ENCODE data around the gene ZNF491.
"Not testable (repeated sequence)": the region's sequence is repeated elsewhere in the genome, so short reads cannot be mapped to it uniquely, and the experiment has no call there.

ZNF491 gene

GRCh38 chr19:11798391-11799330 is at the start of gene ZNF491:
Gene ZNF491 (plus strand): TSS chr19:11798523. CDS start chr19:11805954, 7,431 bp downstream.
- DNase-seq = peak; percentile 73

GRCh38 chr19:11749751-11750150 is 48.6 kb upstream of the ZNF491 start:
- no peak for DNase-seq

GRCh38 chr19:11752244-11752736 is 46.0 kb upstream of the ZNF491 start:
- no peak for DNase-seq

- DNase-seq = no peak
These were observed 43.7 kb upstream of the ZNF491 start for GRCh38 chr19:11754663-11755062.

GRCh38 chr19:11756965-11757364 is 41.4 kb upstream of the ZNF491 start:
- DNase-seq = no peak

GRCh38 chr19:11759805-11760204 is 38.5 kb upstream of the ZNF491 start:
- no peak for DNase-seq

GRCh38 chr19:11763117-11763516 is 35.2 kb upstream of the ZNF491 start:
- DNase-seq = no peak

- DNase-seq = no peak
These were observed 34.7 kb upstream of the ZNF491 start for GRCh38 chr19:11763611-11764010.

- DNase-seq = peak; percentile 92
These were observed 31.4 kb upstream of the ZNF491 start, which contains the start of gene ZNF441 for GRCh38 chr19:11766597-11767591. Gene ZNF441 (plus strand): TSS chr19:11767000. CDS start chr19:11767194, 194 bp downstream.

GRCh38 chr19:11767633-11768133 is 30.6 kb upstream of the ZNF491 start:
- DNase-seq = peak; percentile 17

- DNase-seq = no peak
These were observed 28.3 kb upstream of the ZNF491 start for GRCh38 chr19:11769995-11770394.

GRCh38 chr19:11771520-11771919 is 26.8 kb upstream of the ZNF491 start:
- not testable (repeated sequence) for DNase-seq

GRCh38 chr19:11776669-11777068 is 21.7 kb upstream of the ZNF491 start:
- DNase-seq = not testable (repeated sequence)

- DNase-seq = no peak
These were observed 17.8 kb upstream of the ZNF491 start for GRCh38 chr19:11780431-11781020.

GRCh38 chr19:11781295-11782057 is 16.8 kb upstream of the ZNF491 start:
- DNase-seq = no peak

GRCh38 chr19:11783767-11784166 is 14.6 kb upstream of the ZNF491 start:
- no peak for DNase-seq

- no peak for DNase-seq
These were observed 14.0 kb upstream of the ZNF491 start for GRCh38 chr19:11784356-11784755.

GRCh38 chr19:11787536-11787935 is 10.8 kb upstream of the ZNF491 start:
- no peak for DNase-seq

- DNase-seq = no peak
These were observed 5.4 kb upstream of the ZNF491 start for GRCh38 chr19:11792942-11793341.

GRCh38 chr19:11797491-11797890 is 832 bp upstream of the ZNF491 start:
- peak; percentile 86 for DNase-seq

- DNase-seq = no peak
These were observed 8.2 kb downstream of the ZNF491 start for GRCh38 chr19:11806354-11807098.

Measured in activated CD4-positive, alpha-beta T cell treated with anti-CD3 and anti-CD28 coated beads, Interleukin-2, Interleukin-6, amounts not matched to agents 100 ng/mL and 50 ng/mL, durations not matched to agents 16 hours and 8 hours (primary cell).